PC-3 (cell line): ENCODE results near the gene EMP2.

ENCODE experiments used
- CTCF ChIP-seq: fragments of 300-600 bp; sonication (generic); conservative IDR thresholded peaks from 2 replicates; pipeline ENCODE4 v1.5.1; 2017; ENCODE audit warnings: antibody characterized with exemption, low read depth, mild to moderate bottlenecking, low read length
- EZH2 ChIP-seq: fragments of 300-600 bp; sonication (generic); IDR thresholded peaks from one replicate; pipeline ENCODE4 v1.6.1; 2017; ENCODE audit warnings: antibody characterized with exemption, mild to moderate bottlenecking, low read length; ENCODE audit not compliant: unreplicated experiment
- EZH2phosphoT487 ChIP-seq: fragments of 300-600 bp; sonication (generic); IDR thresholded peaks from 2 replicates; pipeline ENCODE4 v1.6.1; 2018; ENCODE audit warnings: mild to moderate bottlenecking, antibody characterized with exemption, low read length, borderline replicate concordance

- no peak for TF ChIP-seq CTCF
- TF ChIP-seq EZH2phosphoT487: no peak
- no peak for TF ChIP-seq EZH2
Observed at GRCh38 chr16:10605636-10606035, 25.2 kb upstream of the EMP2 start.
